Erythroblast (primary cell): ENCODE data around the gene DNMT1.

Experiments
- GATA1 ChIP-seq: IDR thresholded peaks from 2 replicates; pipeline ENCODE4 v1.6.1; 2011; ENCODE audit warnings: low read depth, mild to moderate bottlenecking, control low read depth, low read length, moderate library complexity
- POLR2A ChIP-seq: IDR thresholded peaks from 2 replicates; pipeline ENCODE4 v1.6.1; 2011; ENCODE audit warnings: mild to moderate bottlenecking, low read length

DNA sequence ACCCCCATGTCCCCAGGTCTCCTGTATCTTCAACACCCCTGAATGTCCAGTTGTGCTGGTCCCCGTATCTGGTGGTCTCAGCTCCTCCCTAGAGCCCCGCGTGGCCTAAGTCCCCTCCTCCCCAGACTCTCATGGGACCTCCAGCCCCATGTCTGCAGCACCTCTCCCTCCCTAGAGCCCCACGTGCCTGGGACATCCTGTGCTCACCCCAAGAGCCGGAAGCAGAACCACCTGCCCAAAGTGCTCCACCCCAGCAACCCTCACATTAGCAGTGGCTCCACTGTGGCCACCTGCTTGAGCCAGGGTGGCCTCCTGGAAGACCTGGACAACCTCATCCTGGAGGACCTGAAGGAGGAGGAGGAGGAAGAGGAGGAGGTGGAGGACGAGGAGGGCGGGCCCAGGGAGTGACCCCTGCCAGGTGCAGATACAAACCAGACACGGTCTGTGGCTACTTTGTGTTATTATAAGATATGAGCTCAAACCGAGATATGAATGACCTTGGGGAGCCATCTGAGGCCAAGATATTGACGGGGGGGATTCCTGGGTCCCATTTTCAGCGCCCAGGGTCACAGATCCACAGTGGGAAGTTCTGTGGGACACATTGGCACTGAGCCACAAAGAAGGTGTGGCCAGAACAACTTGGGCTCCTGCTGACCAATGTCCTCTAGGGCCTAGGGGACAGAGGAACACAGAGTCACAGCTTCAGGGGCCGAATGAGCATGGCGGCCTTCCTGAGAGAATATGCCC lies 102.7 kb downstream of the DNMT1 start:
- TF ChIP-seq POLR2A, result no peak
- no peak for TF ChIP-seq GATA1
